ENCODE measurements around the gene SYT9. TPM values are rescaled to one million over a fixed set of nuclear protein-coding genes. Genes with fewer than 3 reads are reported as not detected.

The SYT9 gene
- total and polyA plus RNA-seq, 2 of the 8 experiments (the other 6 are each of a cell fraction or from before 2014, with no cell fraction given) = 1.5 to 2.9 TPM

- H2BK12ac ChIP-seq (ENCODE audit: low read depth, low read length) = no peak overlapping the region
- DNase-seq (ENCODE audit: low read depth in 1 of 2, low spot score in 2 of 2) (no peak), FAIRE-seq (peak; percentile 7)
- no peak overlapping the region for H3K23ac ChIP-seq (ENCODE audit: insufficient read length)
- WGBS, 2 experiments (ENCODE audit: extremely low coverage in 1 of 2, insufficient coverage in 1 of 2, insufficient read length in 1 of 2, insufficient replicate concordance in 2 of 2, low coverage in 1 of 2, low lambda C conversion rate in 2 of 2, missing lambda C conversion rate in 1 of 2) = 40% methylated on average over 1 of the region's 1 CpG; no CpG with 5 or more reads in 1 of the 2 experiments
- no peaks in the 10 kb centered on the region for H3K79me2 ChIP-seq (ENCODE audit: control insufficient read depth in 1 of 2, insufficient read depth in 2 of 2, low read length in 2 of 2)
- no peak overlapping the region for H2BK5ac ChIP-seq (ENCODE audit: low read depth, low read length)
- ChIA-PET CTCF (ENCODE audit: partially characterized antibody) (interaction anchor here (0.8 to 3.9 kb wide), 7 partner anchors 11 to 292 kb away, joined by 3 to 20 read pairs (median 4); no protein-coding TSS in a partner anchor), POLR2A (ENCODE audit: partially characterized antibody) (no interaction called here)
- no peak overlapping the region for H3K4ac ChIP-seq (replicated peaks; ENCODE audit: insufficient read length, low read depth, low read length)
- H3K4me1 ChIP-seq (replicated peaks in 1 of 4; ENCODE audit: control insufficient read depth in 3 of 4, insufficient read depth in 4 of 4, low read length in 3 of 4) = peaks cover 0 to 3% (median 0%) of the 10 kb centered on the region in 4 experiments; a peak in 3 of 7 replicates
- no peak overlapping the region for H3K18ac ChIP-seq (ENCODE audit: extremely low read depth, low read length)
- H4K8ac ChIP-seq (ENCODE audit: extremely low read depth, insufficient read depth, low read length) = no peak overlapping the region
- H3K79me1 ChIP-seq (ENCODE audit: low read depth, low read length) = no peaks in the 10 kb centered on the region; the same call in 1 of the 2 replicates
- no peak overlapping the region for H2BK15ac ChIP-seq (ENCODE audit: low read length)
- H3K4me3 ChIP-seq (ENCODE audit: extremely low read depth in 1 of 4, insufficient read depth in 2 of 4, low read depth in 3 of 4, low read length in 4 of 4) = no peak overlapping the region
- TF ChIP-seq GTF2F1 (IDR thresholded peaks at IDR 0.05; ENCODE audit: borderline replicate concordance, low read depth, low read length) (no peak), RFX5 (IDR thresholded peaks at IDR 0.05; ENCODE audit: borderline replicate concordance, low read depth, low read length) (no peak), TEAD4 (IDR thresholded peaks at IDR 0.05; ENCODE audit: low read depth, low read length) (0 out of 2 replicates have a peak, but pooled peaks have one; percentile 27)
- H4K91ac ChIP-seq (replicated peaks; ENCODE audit: insufficient read length, low read length) = no peak overlapping the region
- H2BK120ac ChIP-seq (replicated peaks; ENCODE audit: low read depth, low read length) = no peak overlapping the region
- H2BK20ac ChIP-seq (ENCODE audit: low read length) = no peak overlapping the region
- H4K20me1 ChIP-seq (replicated peaks in 1 of 2; ENCODE audit: control insufficient read depth in 1 of 2, insufficient read depth in 2 of 2, low read length in 2 of 2) = no peaks in the 10 kb centered on the region
- no peak overlapping the region for H2AFZ ChIP-seq (ENCODE audit: low read length)
- H3K36me3 ChIP-seq (ENCODE audit: control insufficient read depth in 2 of 4, insufficient read depth in 4 of 4, low read length in 3 of 4) = no peaks in the 10 kb centered on the region
- no peak overlapping the region for H3K14ac ChIP-seq (ENCODE audit: insufficient read length)
- H4K5ac ChIP-seq (ENCODE audit: insufficient read length, low read depth, low read length) = no peak overlapping the region
- H3K27me3 ChIP-seq (replicated peaks in 1 of 4; ENCODE audit: control insufficient read depth in 3 of 4, extremely low read depth in 1 of 4, insufficient read depth in 3 of 4, low read length in 3 of 4) = no peaks in the 10 kb centered on the region
- H3K27ac ChIP-seq (ENCODE audit: low read depth, low read length) = no peak overlapping the region
- H3K9ac ChIP-seq (replicated peaks in 1 of 4; ENCODE audit: extremely low read depth in 1 of 4, low read depth in 3 of 4, low read length in 3 of 4) = no peak overlapping the region
- no peak overlapping the region for H2AK5ac ChIP-seq (ENCODE audit: low read depth, low read length)
- no peaks in the 10 kb centered on the region for H3K23me2 ChIP-seq (ENCODE audit: low read depth, low read length)
- H3K9me3 ChIP-seq (ENCODE audit: insufficient read depth in 2 of 2, low read depth in 1 of 2, low read length in 1 of 2) = no peaks in the 10 kb centered on the region
- H3K56ac ChIP-seq (replicated peaks; ENCODE audit: insufficient read length, low read depth, low read length) = no peak overlapping the region
- H3K4me2 ChIP-seq (ENCODE audit: insufficient read depth in 1 of 2, low read depth in 2 of 2, low read length in 2 of 2) = no peak overlapping the region
Observed at GRCh38 chr11:7436146-7436545, 184.4 kb downstream of the SYT9 start.

Data from H1 (cell line).